HuH-7 (cell line): ENCODE results near the gene S100A7A.
"Not testable (repeated sequence)": the region's sequence is repeated elsewhere in the genome, so short reads cannot be mapped to it uniquely, and the experiment has no call there.

Experiments used
- DNase-seq: peaks from one replicate; pipeline ENCODE4 v3.0.0; 2011; ENCODE audit warnings: low spot score

Gene S100A7A

DNA sequence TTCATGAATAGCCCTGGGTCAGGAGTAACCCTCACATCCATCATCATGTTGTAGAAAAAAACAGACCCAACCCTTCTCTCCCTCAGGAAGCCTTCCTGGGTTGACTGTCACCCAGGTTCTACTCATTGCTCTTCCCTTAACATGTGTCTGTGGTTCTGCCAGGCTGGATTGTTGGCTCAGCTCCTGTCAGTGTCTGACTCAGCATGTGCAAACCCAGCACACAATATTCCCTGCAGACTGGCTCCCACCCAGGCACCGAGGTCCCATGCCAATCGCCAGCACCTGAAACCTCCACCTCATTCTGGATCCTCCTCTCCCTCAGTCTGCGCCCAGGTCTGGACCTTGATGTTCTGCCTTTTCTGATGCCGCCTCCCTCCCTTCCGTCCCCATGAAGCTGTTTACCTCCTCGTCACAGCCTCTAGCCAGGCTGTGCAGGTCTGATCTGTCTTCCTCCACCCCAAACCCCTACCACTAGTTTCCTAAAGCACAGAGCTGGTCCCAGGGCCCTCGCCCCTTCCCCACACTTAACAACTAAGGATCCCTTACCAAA lies 21.1 kb upstream of the S100A7A start:
- no peak for DNase-seq

DNA sequence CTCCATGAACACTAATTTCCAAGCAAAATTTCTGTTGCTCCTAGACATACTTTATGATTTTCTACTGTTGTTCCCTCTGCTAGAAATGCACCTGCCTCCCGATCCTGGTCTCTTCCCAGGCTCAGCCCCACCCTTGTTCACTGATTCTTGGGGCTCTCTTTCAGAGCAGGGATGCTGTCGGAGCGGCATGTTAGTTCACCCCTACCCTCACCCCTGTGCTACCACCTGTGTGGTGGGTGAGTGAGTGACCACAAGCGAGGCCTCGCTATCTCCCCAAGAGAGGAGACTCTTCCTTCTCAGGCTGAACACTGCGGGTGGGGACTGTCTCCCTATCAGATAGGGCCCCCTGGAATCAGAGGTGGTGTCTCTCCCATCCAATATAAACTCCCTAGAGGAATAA lies 20.5 kb upstream of the S100A7A start:
- DNase-seq: no peak

DNA sequence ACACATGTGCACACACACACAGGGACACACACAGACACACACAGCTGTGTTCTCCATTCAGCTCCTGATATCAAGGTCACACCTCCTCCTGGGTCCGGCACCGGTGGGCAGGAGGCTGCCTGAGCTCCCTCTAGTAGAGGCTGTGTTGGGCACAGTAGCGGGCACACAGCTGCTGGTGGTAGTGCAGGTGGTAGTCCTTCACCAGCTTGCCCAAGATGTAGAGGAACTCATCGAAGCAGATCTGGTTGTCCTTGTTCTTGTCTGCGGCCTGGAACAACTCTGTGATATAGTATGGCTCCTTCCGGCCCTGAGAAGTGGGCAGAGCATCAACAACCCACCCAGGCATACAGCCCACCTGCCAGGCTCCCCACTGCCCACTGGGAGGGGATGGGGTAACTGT lies 19.9 kb upstream of the S100A7A start:
- no peak for DNase-seq

DNA sequence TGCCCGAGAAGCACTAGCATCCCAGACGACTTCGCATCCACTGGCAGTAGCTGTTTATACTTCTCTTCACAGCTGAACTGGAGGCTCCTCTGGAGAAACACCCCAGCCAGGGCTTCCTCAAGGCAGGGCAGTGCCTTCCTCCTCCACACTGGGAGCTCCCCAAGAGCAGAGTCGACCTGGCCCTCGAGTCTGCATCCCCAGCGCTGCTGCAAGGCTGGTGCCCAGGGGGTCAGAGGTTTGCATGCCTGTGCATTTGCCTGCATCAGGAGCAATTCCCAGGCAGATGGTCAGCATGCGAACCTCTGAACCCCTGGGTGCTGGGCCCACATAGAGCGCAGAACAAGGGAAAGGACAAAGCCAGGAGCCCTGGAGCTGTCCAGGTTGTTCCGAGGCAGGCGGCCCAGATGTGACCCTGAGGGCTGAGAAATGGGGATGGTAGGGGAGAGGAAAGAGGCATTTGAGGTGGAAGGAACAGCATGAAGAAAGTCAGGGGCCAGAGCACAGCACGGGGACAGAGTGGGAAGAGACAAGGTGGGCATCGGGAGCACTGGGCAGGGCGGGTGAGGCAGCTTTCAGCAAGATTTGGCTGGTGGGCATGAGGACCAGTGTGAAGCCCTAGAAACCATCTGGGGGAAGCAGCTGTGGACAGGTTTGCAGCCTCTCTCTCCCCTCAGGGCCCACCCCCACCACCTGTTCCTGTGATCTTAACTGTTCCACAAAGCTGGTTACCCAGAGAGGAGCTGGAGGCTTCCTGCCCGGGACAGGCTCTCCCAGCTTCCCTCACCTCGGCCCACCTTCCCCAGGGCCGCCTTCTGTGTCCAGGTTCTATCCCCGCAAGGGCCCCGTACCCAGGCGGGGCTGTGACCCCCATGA lies 19.0 kb upstream of the S100A7A start:
- no peak for DNase-seq

DNA sequence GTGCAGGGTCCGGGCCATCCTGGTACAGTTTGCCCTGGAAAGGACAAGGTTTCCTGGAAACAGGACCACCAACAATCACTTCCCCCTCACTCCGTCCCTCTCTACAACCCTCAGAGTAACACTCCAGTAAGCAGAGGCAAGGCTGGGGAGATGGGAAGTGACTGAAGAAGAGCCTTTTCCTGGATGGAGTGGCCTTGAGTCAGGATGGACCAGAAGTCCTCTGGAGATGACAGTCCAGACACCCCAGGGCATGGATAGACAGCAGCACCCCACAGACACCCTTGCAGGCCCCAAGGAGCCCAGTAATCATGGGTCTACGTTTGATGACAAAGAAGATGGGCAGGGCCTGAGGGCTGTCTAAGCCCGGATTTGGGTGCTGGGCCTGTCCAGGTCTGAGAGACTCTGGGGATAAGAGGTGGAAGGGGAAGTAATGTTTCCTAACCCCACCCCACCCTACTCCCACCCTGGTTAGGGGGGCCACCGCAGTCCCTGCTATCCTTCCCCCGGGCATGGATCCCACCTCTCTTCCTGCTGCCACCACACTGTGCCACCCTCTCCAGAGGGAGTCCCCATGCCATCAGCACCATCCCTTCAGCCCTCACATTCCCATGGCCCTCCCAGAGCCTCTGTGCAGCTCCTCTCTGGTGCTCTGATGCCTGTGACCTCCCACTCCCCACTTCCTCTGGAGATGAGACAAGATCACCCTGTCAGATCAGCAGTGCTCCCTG lies 18.2 kb upstream of the S100A7A start:
- no peak for DNase-seq

DNA sequence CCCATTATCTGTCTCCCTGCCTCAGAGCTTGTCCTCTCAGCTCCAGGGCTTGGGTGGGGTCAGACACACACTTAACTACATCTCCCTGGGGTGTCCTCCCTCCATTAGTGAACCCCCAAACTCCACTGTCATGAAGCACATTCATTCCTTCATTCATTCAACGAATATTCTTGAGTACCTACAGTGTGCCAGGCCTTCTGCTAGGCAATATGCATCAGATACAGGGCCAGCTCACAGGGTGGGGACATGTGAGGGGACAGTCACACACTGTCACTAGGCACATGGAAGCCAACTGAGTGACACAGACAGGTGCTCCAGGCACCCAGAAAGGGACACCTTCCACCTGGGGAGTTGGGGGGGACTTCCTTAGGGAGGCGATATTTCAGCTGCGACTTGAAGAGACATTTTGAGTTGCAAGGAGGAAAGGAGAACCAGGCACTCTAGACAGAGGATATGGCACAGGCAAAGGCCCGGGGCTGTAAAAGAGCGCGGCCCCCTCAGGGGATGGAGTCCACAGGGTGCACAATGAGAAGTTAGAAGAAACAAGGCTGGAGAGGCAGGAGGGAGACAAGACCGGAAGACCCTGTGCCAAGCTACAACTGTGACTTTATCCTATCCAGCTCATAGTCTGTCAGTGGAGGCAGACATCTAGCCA lies 16.8 kb upstream of the S100A7A start:
- DNase-seq: no peak

DNA sequence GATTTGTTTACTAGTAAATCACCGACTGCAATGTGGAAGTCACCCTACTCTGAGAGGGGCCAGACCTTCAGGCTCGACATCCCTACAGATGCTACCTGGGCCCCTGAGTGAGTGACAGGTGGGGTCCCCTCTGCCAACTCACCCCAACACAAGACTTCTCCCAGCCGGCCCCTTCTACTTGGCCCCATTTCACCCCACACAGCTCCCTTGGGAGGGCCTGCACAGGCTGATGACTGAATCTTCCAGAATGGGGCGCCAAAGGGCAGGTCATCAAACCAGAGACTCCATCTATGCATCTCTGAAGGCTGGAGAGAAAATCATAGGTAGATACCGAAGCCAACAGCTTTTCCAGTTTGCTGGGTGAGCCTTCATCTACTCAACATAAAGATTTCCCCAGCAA lies 16.1 kb upstream of the S100A7A start:
- DNase-seq: no peak

DNA sequence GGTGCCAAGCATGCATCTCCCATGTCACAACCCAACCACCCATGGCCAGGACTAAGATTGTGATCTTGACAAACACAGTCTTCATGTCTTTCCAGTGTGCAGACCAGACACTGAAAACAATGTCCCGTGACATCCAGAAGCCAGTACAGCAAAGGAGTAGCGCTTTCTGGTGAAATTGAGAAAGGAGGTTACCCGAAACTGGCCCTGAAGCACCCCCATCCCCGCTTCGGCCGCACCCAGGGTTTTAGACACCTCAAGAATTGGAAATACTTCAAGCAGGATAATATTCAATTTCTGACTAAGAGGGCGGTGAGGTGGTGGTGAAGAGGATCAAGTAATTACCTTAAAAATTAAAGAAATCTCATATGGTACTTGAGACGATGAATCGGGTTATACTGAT lies 14.9 kb upstream of the S100A7A start:
- DNase-seq: no peak

DNA sequence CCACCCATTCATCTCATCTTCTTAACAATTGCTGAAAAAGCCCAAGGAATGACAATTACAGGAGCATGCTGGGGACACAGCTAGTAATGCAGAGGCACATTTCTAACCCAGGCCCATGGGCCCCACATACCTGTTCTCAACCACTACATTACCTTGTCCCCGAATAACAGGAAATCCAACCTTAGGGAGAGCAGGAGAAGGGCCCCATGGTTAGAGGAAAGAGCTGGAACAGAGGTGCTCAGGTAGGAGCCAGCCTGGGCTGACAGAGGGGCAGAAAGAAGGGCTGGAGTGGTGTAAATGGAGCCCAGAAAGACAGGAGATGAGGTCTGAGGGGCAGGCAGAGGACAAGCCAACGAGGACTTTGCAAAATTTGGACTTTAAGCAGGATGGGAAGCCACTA lies 14.1 kb upstream of the S100A7A start:
- no peak for DNase-seq

DNA sequence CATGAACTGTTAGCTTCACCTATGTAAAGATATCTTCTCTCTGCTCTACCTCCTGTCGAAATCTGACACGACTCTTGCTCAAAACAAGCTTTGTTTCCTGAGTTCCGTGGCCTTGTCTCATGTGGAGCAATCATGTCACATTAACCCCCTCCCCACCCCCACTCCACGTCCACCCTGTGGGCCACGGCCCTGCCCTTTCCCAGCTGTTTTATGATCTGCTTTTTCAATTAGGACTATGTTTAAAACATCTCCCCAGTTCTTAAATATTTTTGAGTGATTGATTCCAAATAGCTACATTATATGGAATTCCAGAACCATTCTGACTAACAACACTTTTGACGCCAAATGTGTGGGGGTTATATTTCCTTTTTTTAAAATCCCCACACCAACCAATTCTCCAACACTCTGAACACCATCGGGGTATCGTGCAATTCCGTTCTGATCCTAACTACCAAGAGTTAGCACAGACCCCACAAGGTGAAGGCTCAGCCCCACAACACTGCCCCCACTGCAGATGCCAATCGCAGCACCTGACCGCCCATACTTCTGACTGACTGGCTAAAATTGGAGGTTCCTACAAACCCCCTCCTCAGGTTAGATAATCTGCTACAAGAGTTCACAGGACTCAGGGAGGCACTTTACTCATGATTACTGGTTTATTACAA lies 12.8 kb upstream of the S100A7A start:
- DNase-seq: no peak

DNA sequence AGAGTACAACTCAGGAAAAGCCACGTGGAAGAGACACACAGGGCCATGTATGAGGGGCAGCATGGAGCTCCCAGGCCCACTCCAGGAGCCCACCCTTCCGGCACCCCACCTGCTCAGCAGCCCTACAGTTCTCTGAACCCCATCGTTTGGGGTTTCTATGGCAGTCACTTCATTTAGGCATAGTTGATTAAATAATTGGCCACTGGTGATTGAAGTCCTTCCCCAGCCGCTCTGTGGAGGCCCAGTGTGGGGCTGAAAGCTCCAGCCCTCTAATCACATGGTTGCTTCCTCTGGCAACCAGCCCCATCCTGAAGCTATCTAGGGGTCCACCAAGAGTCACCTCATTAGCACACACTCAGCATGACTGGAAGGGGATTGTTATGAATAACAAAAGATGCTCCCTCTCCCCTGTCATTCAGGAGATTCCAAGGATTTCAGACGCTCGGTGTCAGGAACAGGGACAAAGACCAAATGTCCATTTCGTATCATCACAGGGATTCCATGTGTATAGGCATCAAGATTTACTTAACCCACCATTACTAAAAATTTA lies 12.2 kb upstream of the S100A7A start:
- no peak for DNase-seq

DNA sequence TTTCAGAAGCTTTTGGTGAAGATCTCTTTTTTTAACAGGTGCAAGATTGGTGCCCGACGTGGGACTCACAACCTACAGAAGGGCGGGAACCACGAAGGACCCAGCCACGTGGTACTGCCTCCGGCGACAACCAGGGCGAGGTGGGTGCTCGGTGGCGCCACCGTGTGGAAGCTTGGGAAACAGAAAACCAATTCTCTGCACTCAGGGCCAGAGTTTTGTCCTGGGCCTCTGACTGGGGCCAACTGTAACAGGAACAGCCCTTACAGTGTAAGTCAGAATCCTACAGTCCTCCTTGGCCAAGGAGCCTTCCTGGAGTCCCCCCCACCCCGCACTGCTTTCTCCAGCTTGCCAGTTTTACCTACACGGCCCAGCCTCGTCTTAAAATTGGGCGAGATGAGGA lies 11.6 kb upstream of the S100A7A start:
- DNase-seq: peak; percentile 26

DNA sequence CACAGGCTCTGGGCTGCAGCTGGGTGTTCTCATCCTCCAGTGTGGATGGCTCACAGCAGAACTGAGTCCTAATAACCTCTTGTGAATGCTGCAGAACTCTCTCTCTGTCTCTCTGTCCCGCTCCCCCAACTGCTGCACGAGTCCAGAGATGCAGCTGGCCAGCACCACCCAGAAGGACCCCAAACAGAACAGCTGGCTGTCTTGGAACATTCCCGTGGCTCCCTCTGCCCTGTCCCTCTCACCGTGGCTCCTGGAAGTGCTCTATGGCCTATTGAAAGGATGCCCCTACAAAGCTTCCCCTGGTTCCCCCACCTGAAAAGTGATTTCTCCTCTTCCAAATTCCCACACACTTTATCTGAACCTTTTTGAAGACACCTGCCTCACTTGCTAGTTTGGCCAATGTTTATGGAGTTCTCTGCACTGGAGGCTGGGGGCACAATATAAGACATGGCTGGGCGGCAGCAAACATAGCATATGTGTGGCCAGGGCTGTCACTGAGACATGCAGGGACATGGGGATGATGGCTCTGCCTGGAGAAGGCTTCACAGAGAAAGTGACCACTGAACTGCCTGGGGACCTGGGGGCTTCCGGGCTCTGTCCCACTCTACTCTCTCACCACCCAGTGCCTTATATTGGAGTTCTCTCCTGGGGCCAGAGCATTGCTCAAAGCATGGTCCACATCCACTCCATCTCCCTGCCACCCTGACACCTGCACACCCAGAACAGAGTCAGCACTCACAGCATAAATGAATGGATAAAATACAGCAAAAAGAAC lies 10.3 kb upstream of the S100A7A start:
- not testable (repeated sequence) for DNase-seq

DNA sequence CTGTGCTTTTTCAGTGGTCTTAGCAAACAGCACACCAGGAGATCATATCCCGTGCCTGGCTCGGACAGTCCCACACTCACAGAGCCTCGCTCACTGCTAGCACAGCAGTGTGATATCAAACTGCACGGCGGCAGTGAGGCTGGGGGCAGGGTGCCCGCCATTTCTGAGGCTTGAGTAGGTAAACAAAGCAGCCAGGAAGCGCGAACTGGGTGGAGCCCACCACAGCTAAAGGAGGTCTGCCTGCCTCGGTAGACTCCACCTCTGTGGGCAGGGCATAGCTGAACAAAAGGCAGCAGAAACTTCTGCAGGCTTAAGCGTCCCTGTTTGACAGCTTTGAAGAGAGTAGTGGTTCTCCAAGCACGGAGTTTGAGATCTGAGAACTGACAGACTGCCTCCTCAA lies 9.0 kb upstream of the S100A7A start:
- DNase-seq: not testable (repeated sequence)

DNA sequence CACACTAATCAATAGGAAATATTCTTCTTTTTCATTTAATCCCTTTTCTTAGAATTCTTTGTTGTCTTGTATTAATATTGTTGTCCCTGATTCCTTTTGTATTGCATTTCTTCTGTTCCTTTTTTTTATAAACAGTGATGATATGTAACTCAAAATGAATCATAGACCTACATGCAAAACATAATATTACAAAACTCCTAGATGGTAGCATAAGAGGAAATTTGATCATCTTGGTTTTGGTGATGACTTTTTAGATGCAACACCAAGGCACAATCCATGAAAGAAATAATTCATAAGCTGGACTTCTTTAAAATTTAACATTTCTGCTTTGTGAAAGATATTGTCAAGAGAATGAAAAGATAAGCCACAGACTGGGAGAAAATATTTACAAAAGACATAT lies 2.4 kb upstream of the S100A7A start:
- not testable (repeated sequence) for DNase-seq

DNA sequence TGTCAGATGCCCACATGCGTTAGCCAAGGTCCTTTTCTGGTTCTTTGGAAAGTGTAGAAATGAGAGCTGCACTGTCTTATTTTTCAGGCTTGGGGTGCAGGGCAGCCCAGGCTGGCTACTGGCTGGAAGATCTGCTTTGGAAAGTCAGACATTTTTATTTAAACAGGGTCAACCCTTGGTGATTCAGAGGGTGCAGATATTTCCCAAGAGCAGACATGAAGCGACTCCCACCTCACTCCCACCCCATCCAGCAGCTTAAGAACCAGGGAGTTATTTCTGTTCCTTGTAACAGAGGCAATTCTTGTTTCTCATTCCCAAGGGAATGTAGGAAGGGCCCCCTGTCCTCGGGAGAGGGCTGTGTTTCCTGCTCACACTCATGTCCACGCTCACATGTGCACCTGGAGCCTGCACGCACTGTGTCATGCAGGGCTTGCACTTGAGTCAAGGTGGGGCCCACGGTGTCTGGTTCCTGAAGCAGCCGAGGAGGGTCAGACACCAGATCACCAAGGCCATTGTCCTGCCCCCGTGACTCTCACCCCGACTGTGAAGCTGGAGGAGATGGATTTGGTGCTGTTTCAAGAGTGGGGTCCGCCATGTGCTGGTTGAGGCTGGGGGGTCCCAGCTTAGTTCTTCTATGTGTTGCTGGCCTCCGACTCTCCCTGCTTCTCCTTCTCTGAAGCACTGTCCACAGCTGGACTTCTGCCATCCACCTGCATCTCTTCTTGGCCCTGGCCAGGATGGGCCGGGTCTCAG lies 992 bp downstream of the S100A7A start:
- DNase-seq: no peak

DNA sequence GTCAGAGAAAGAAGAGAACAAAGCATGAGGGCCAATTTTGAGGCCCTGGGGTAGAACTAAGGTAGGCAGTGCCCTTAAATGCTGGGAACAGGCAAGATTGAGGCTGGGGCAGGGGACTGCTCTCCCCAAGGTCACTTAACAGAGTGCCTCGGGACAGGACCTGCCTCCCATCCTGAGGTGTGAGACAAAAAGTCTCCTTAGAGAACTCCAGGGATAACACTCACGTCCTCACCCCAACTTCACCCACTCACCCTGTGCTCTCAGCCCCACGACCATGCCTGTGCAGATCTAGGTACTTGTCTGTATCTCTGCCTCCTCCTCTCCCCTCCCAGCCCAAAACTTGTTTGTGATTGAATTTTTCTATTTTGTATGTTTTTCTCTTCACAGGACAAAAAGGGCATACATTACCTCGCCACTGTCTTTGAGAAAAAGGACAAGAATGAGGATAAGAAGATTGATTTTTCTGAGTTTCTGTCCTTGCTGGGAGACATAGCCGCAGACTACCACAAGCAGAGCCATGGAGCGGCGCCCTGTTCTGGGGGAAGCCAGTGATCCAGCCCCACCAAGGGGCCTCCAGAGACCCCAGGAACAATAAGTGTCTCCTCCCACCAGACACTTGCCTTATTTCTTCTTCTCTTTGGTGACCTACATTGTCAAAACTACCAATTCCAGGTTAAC lies 2.6 kb downstream of the S100A7A start:
- DNase-seq: not testable (repeated sequence)

DNA sequence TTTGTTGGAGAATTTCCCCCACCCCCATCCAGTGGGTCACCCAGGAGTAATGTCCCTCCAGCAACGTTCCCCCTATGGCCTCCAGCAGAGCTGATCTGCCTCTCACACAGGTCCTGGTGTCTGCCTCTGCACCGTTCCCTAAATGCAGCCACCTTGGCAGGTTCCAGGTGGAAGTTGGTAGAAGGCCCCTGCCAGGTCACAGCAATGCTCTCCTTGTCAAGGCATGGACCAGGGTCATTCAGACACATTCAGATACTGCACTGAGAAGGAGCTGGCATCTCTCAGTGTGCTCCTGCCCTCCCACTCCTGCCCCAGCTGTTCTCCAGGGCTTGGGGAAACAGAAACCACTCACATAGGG lies 3.1 kb downstream of the S100A7A start:
- not testable (repeated sequence) for DNase-seq

DNA sequence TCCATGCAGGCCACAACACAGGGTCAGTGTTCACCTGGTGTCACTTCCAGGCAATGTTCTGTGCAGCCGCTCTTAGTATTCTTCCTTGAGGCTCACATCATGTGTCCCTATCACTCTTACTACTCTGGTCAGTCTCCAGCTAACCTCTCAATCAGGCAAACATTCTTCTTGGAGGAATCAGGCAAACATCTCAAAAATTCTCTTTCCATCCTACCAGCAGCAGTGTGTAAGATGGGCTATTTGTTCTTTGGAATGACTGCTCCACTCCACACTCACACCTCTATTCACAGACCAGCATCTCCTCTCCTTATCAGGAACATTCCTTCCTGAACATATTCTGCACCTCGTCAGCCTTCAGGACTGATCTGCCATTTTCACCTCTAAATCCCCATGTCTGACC lies 4.0 kb downstream of the S100A7A start:
- no peak for DNase-seq
